WTC11 (cell line): ENCODE measurements around the gene CISTR. TPM values are rescaled to one million over a fixed set of nuclear protein-coding genes. Genes with fewer than 3 reads are reported as not detected.

Experiments used
- ATAC-seq: fragments of 200-7000 bp; cut with Tn5 transposase; 2 replicates; pipeline ENCODE4 v1.10.0; 2021; ENCODE audit warnings: mild to moderate bottlenecking, moderate library complexity
- CTCF ChIA-PET: fragments of 300-600 bp; sonication (Branson Sonifier 250); formaldehyde crosslinking; loops from one replicate; lab custom pipeline; 2021; ENCODE audit warnings: antibody characterized with exemption; lab: Charles Lee
- POLR2A ChIA-PET: fragments of 350-600 bp; sonication (Branson Sonifier 250); formaldehyde crosslinking; loops from one replicate; lab custom pipeline; 2021; ENCODE audit warnings: antibody characterized with exemption; lab: Charles Lee
- DNase-seq: peaks from one replicate; pipeline ENCODE4 v3.0.0; 2021; ENCODE audit warnings: low spot score
- H3K27ac Mint-ChIP-seq: 2 replicates; pipeline ENCODE4 v1.8.0; 2021; ENCODE audit warnings: mixed read lengths
- H3K27me3 Mint-ChIP-seq: 2 replicates; pipeline ENCODE4 v1.8.0; 2021; ENCODE audit warnings: low read depth, mild to moderate bottlenecking, moderate library complexity, mixed read lengths
- H3K36me3 Mint-ChIP-seq: 2 replicates; pipeline ENCODE4 v1.8.0; 2021; ENCODE audit warnings: mixed read lengths
- H3K4me1 Mint-ChIP-seq: 2 replicates; pipeline ENCODE4 v1.8.0; 2022; ENCODE audit warnings: mixed read lengths
- H3K4me3 Mint-ChIP-seq: 2 replicates; pipeline ENCODE4 v1.8.0; 2021; ENCODE audit warnings: mild to moderate bottlenecking, moderate library complexity, mixed read lengths
- H3K9me3 Mint-ChIP-seq: 2 replicates; pipeline ENCODE4 v1.8.0; 2021; ENCODE audit warnings: mixed read lengths
- AFF4 ChIP-seq: sonication (generic); formaldehyde crosslinking; IDR thresholded peaks from 2 replicates; pipeline ENCODE4 v1.8.1; 2023; ENCODE audit warnings: mild to moderate bottlenecking, missing genetic modification reagents, borderline replicate concordance
- ATF6 ChIP-seq: sonication (generic); formaldehyde crosslinking; IDR thresholded peaks from 2 replicates; pipeline ENCODE4 v1.8.1; 2023; ENCODE audit warnings: mild to moderate bottlenecking, missing genetic modification reagents
- EMX1 ChIP-seq: fragments of 250-450 bp; sonication (Bioruptor Pico); IDR thresholded peaks from 2 replicates; pipeline ENCODE4 v1.8.0; 2021; ENCODE audit warnings: mild to moderate bottlenecking
- FOXJ3 ChIP-seq: sonication (generic); formaldehyde crosslinking; IDR thresholded peaks from 2 replicates; pipeline ENCODE4 v1.9.0; 2021; ENCODE audit warnings: missing genetic modification reagents, mild to moderate bottlenecking, borderline replicate concordance
- GTF2I ChIP-seq: fragments of 250-450 bp; sonication (Bioruptor Pico); conservative IDR thresholded peaks from 2 replicates; pipeline ENCODE4 v1.4.0; 2021; ENCODE audit warnings: mild to moderate bottlenecking
- JAZF1 ChIP-seq: fragments of 250-450 bp; sonication (Bioruptor Pico); IDR thresholded peaks from 2 replicates; pipeline ENCODE4 v1.9.0; 2021; ENCODE audit warnings: moderate library complexity, mild to moderate bottlenecking, inconsistent platforms
- MYBL2 ChIP-seq: sonication (generic); formaldehyde crosslinking; IDR thresholded peaks from 2 replicates; pipeline ENCODE4 v1.8.1; 2023; ENCODE audit warnings: mild to moderate bottlenecking, moderate library complexity, missing genetic modification reagents
- RELA ChIP-seq: sonication (generic); formaldehyde crosslinking; IDR thresholded peaks from 2 replicates; pipeline ENCODE4 v1.8.1; 2022; ENCODE audit warnings: missing genetic modification reagents, mild to moderate bottlenecking, borderline replicate concordance
- SMAD4 ChIP-seq: sonication (generic); formaldehyde crosslinking; IDR thresholded peaks from 2 replicates; pipeline ENCODE4 v1.8.0; 2022; ENCODE audit warnings: mild to moderate bottlenecking, missing genetic modification reagents
- SOX15 ChIP-seq: fragments of 250-450 bp; sonication (Bioruptor Pico); IDR thresholded peaks from 2 replicates; pipeline ENCODE4 v1.9.0; 2021; ENCODE audit warnings: mild to moderate bottlenecking
- SP1 ChIP-seq: sonication (generic); formaldehyde crosslinking; conservative IDR thresholded peaks from 2 replicates; pipeline ENCODE4 v1.8.1; 2022; ENCODE audit warnings: missing genetic modification reagents
- TEAD1 ChIP-seq: sonication (generic); formaldehyde crosslinking; IDR thresholded peaks from 2 replicates; pipeline ENCODE4 v1.8.0; 2022; ENCODE audit warnings: mild to moderate bottlenecking, missing genetic modification reagents
- TEAD4 ChIP-seq: sonication (generic); formaldehyde crosslinking; IDR thresholded peaks from 2 replicates; pipeline ENCODE4 v1.8.0; 2022; ENCODE audit warnings: mild to moderate bottlenecking, missing genetic modification reagents
- ZNF121 ChIP-seq: sonication (generic); formaldehyde crosslinking; IDR thresholded peaks from 2 replicates; pipeline ENCODE4 v1.8.0; 2023; ENCODE audit warnings: missing genetic modification reagents
- ZNF263 ChIP-seq: sonication (generic); formaldehyde crosslinking; IDR thresholded peaks from 2 replicates; pipeline ENCODE4 v1.8.1; 2022; ENCODE audit warnings: low read depth, mild to moderate bottlenecking, moderate library complexity, missing genetic modification reagents
- ZNF317 ChIP-seq: sonication (generic); formaldehyde crosslinking; IDR thresholded peaks from 2 replicates; pipeline ENCODE4 v1.8.1; 2023; ENCODE audit warnings: low read depth, mild to moderate bottlenecking, moderate library complexity, missing genetic modification reagents, borderline replicate concordance
- ZNF396 ChIP-seq: fragments of 250-450 bp; sonication (Bioruptor Pico); IDR thresholded peaks from 2 replicates; pipeline ENCODE4 v1.8.0; 2021; ENCODE audit warnings: mild to moderate bottlenecking, moderate library complexity, borderline replicate concordance
- total RNA-seq: library from RNA; stranded (reverse); gene quantifications from 3 replicates; pipeline ENCODE4 v1.2.3, GENCODE V29; 2021

Gene CISTR
- total RNA-seq, 1 experiment from 2014 or later = 0.81 TPM

GRCh38 chr12:53726341-53726740, 25.4 kb downstream of the CISTR start:
- Mint-ChIP-seq H3K27ac (peak overlapping the region; percentile 83), H3K36me3 (no peaks in the 10 kb centered on the region), H3K4me1 (peaks cover 27% of the 10 kb centered on the region), H3K4me3 (peak overlapping the region; percentile 94), H3K9me3 (peaks cover 4% of the 10 kb centered on the region), H3K27me3 (peaks cover under 1% of the 10 kb centered on the region; the same call in 1 of the 2 replicates)
- DNase-seq = no peak
- CTCF ChIA-PET = interaction anchor here (2.5 to 13.8 kb wide), 3 partner anchors 19 to 51 kb away, joined by 5 to 191 read pairs (median 21); partner anchors contain the start of gene ATP5MC2
- POLR2A ChIA-PET = no interaction called here
- no peak for ATAC-seq
- TF ChIP-seq TEAD1 (CRISPR knock-in tag) = no peak
- no peak for TF ChIP-seq ZNF263
- TF ChIP-seq AFF4 (CRISPR knock-in tag) = no peak
- TF ChIP-seq TEAD4 = no peak
- TF ChIP-seq SP1 = no peak
- TF ChIP-seq SOX15 (CRISPR knock-in tag) = no peak
- TF ChIP-seq EMX1 = no peak
- no peak for TF ChIP-seq FOXJ3 (CRISPR knock-in tag)
- no peak for TF ChIP-seq SMAD4 (CRISPR knock-in tag)
- TF ChIP-seq ZNF396 = no peak

GRCh38 chr12:53725824-53726223, 26.0 kb downstream of the CISTR start:
- Mint-ChIP-seq H3K4me3 (peak overlapping the region; percentile 94), H3K9me3 (peaks cover under 1% of the 10 kb centered on the region), H3K27ac (no peak overlapping the region)
- TF ChIP-seq RELA (CRISPR knock-in tag) (no peak), GTF2I (CRISPR knock-in tag) (no peak), FOXJ3 (CRISPR knock-in tag) (no peak), ZNF317 (CRISPR knock-in tag) (no peak), JAZF1 (CRISPR knock-in tag) (no peak), ATF6 (no peak)
- TF ChIP-seq, all 79 proteins: peak for 0
- DNase-seq (no peak), ATAC-seq (no peak)
- Mint-ChIP-seq H3K4me1 (peaks cover 27% of the 10 kb centered on the region), H3K36me3 (no peaks in the 10 kb centered on the region), H3K27me3 (no peaks in the 10 kb centered on the region)
- POLR2A ChIA-PET = no interaction called here
- CTCF ChIA-PET = interaction anchor here (0.7 to 13.8 kb wide), 3 partner anchors 19 to 233 kb away, joined by 3 to 191 read pairs (median 21); no protein-coding TSS in a partner anchor

GRCh38 chr12:53722450-53723041, 29.2 kb downstream of the CISTR start:
- Mint-ChIP-seq H3K9me3 (no peaks in the 10 kb centered on the region), H3K27ac (no peak overlapping the region), H3K36me3 (no peaks in the 10 kb centered on the region)
- CTCF ChIA-PET = interaction anchor here (0.8 to 2.8 kb wide), 5 partner anchors 20 to 35 kb away, joined by 3 to 19 read pairs (median 7); no protein-coding TSS in a partner anchor
- DNase-seq (no peak), ATAC-seq (no peak)
- TF ChIP-seq MYBL2 (CRISPR knock-in tag) (no peak), ZNF121 (CRISPR knock-in tag) (0 out of 2 replicates have a peak, but pooled peaks have one; percentile 23)
- TF ChIP-seq, all 79 proteins: peak for 1
- H3K27me3 Mint-ChIP-seq = no peaks in the 10 kb centered on the region
- POLR2A ChIA-PET = no interaction called here
- H3K4me1 Mint-ChIP-seq = peaks cover 17% of the 10 kb centered on the region
- no peak overlapping the region for H3K4me3 Mint-ChIP-seq
